Raji (cell line): ENCODE results near the gene AKAP9.

Source experiments
- POLR2A ChIP-seq: IDR thresholded peaks from 2 replicates; pipeline ENCODE4 v1.6.1; 2011; ENCODE audit warnings: low read depth, low read length, control low read depth; ENCODE audit not compliant: insufficient read depth

AKAP9 gene

GRCh38 chr7:91929463-91929862 lies 11.2 kb upstream of the AKAP9 start:
- TF ChIP-seq POLR2A: no peak

GRCh38 chr7:91940171-91940570 lies 491 bp upstream of the AKAP9 start:
- TF ChIP-seq POLR2A: no peak

DNA sequence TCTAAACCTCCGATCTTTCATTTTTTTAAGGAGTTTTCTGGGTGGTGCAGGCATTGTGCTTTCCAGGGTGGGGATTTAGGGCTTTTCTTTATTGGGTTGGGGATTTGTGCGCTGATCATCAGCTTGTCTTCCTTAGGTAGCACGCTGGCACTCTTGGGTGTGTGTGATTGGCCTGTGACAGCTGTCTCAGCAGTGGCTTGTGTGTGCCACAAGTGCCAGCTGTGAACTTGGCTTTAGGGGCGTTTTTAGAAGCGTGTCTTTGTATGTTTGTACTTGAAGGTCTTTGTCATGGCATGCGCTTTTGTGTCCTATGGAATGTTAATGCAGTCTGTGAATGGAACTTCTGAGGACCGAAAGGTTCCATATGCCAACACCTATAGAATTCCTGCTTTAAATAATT lies 788 bp downstream of the AKAP9 start:
- TF ChIP-seq POLR2A: no peak

GRCh38 chr7:91942312-91942711 lies 1.6 kb downstream of the AKAP9 start:
- no peak for TF ChIP-seq POLR2A

DNA sequence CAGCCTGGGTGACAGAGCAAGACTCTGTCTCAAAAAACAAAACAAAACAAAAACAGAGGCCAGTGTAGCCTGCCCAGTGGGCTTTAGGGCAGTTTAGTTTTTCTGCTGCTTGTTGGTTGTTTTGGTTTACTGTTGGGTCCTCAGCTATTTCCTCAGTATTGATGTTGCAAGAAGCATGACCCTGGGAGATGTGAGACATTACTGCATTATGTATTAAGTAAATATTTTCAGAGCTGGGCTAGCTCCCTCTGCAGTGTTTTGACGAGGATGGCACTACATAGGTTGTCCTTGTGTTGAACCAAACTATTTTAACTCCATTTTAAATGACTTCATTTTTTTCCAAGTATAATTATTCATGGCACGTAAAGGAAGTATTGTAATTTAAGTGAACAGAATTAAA lies 4.8 kb downstream of the AKAP9 start:
- no peak for TF ChIP-seq POLR2A

- no peak for TF ChIP-seq POLR2A
Measured at GRCh38 chr7:91946549-91946948, 5.9 kb downstream of the AKAP9 start.

DNA sequence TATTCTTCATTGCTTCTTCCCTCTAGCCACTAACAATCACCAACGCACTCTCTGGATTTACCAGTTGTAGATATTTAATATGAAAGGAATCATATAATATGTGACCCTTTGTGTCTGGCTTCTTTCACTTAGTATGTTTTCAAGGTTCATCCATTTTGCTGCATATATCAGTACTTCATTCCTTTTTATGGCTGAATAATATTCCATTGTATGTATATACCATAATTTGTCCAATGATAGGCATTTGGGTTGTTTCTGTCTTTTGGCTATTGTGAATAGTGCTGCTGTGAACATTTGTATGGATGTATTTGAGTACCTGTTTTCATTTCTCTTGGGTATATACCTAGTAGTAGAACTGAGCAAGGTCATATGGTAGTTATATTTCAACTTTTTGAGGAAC lies 7.3 kb downstream of the AKAP9 start:
- TF ChIP-seq POLR2A: no peak

- TF ChIP-seq POLR2A: no peak
Measured at GRCh38 chr7:91949221-91950009, 8.8 kb downstream of the AKAP9 start.

GRCh38 chr7:91953618-91954017 lies 13.0 kb downstream of the AKAP9 start:
- no peak for TF ChIP-seq POLR2A

DNA sequence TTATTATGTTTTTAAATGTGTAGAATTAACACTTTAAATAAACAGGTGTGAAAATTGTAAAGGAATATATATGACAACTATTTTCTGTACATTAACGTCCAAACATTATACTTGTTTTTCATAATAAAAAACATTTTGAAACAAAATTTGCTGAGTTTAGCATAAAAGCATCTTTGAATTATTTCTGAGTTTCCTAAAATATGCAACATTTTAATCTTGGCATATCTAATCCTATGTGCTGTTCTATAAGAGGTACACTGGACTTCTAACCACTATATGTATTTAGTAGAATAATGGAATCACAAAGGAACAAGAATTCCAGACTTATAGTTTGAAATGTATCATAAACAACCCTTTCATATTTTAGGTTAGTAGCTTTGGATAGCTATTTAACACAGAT lies 16.6 kb downstream of the AKAP9 start:
- TF ChIP-seq POLR2A: no peak

DNA sequence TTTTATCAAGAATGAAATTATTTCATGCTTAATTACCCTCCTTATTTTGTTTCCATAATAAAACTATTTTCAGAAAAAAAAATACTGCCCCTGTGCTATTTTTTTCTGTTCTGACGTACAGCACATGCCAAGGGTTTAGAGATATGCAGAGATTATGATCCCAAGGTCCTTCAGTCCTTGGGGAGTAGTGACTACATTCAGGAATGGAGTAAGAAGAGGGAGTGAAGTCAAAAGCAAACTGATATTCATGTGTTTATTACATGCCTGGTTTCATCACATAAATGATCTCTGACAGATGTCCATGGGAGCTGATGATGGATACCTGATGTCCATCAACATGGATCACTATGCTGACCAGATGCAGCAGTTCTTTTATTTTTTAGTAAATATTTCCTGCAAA lies 17.2 kb downstream of the AKAP9 start:
- no peak for TF ChIP-seq POLR2A

DNA sequence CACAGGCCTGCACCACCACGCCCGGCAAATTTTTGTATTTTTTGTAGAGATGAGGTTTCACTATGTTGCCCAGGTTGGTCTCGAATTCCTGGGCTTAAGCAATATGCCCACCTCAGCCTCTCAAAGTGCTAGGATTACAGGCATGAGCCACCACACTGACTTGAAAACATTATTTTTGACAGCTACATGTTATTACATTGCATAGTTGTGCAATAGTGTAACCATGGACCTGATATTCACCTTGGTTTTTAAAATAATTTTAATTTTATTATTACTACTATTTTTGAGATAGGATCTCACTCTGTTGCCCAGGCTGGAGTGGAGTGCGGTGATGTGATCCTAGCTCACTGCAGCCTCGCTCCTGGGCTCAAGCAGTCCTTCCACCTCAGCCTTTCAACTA lies 18.4 kb downstream of the AKAP9 start:
- TF ChIP-seq POLR2A: no peak

GRCh38 chr7:91961816-91962215 lies 21.2 kb downstream of the AKAP9 start:
- no peak for TF ChIP-seq POLR2A

GRCh38 chr7:91962419-91962818 lies 21.8 kb downstream of the AKAP9 start:
- TF ChIP-seq POLR2A: no peak

GRCh38 chr7:91973639-91974038 lies 33.0 kb downstream of the AKAP9 start:
- TF ChIP-seq POLR2A: no peak

GRCh38 chr7:91974066-91974465 lies 33.4 kb downstream of the AKAP9 start:
- TF ChIP-seq POLR2A: no peak

GRCh38 chr7:91976743-91977142 lies 36.1 kb downstream of the AKAP9 start:
- no peak for TF ChIP-seq POLR2A
